ENCODE data around the gene HAUS5.
"Not testable (repeated sequence)": the region's sequence is repeated elsewhere in the genome, so short reads cannot be mapped to it uniquely, and the experiment has no call there.

The HAUS5 gene, protein sequence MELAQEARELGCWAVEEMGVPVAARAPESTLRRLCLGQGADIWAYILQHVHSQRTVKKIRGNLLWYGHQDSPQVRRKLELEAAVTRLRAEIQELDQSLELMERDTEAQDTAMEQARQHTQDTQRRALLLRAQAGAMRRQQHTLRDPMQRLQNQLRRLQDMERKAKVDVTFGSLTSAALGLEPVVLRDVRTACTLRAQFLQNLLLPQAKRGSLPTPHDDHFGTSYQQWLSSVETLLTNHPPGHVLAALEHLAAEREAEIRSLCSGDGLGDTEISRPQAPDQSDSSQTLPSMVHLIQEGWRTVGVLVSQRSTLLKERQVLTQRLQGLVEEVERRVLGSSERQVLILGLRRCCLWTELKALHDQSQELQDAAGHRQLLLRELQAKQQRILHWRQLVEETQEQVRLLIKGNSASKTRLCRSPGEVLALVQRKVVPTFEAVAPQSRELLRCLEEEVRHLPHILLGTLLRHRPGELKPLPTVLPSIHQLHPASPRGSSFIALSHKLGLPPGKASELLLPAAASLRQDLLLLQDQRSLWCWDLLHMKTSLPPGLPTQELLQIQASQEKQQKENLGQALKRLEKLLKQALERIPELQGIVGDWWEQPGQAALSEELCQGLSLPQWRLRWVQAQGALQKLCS

DNA sequence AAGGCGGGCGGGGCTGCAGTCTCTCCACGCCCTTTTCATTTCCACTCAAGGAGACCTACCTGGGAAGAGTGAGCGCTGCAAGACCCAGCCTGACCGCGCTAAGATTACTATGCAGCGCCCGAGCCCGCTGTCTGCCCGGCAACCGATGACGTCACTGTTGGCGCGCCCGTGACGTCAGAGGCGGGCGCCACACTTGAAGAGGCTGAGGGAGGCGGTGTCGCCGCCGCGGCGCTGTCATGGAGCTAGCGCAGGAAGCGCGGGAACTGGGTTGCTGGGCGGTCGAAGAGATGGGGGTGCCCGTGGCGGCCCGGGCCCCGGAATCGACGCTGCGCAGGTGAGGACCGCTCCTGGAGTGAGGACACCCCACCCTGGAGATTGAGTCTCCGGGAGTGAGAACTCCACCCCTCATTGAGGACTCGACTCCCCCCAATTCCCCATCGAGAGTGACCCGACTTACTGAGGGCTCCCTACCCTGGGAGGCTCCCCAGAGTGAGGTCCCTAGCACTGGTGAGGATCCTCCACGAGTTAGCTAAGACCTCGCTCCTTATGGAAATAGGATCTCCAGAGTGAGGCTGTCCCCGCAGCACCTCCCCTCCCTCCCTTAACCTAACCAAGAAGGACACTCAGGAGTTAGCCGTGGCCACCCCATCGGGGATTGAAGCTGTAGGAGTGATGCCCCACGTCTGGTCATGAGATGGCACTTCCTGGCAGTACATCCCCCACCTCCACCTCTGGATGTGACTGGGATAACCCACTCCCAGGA, at the start of gene HAUS5:
HAUS5 (plus strand) TSS at position 177 of the 763 bp plus-strand sequence; CDS start at position 237, 60 bp downstream.
- peak; percentile 89 for DNase-seq (ENCODE audit: low read depth)

DNA sequence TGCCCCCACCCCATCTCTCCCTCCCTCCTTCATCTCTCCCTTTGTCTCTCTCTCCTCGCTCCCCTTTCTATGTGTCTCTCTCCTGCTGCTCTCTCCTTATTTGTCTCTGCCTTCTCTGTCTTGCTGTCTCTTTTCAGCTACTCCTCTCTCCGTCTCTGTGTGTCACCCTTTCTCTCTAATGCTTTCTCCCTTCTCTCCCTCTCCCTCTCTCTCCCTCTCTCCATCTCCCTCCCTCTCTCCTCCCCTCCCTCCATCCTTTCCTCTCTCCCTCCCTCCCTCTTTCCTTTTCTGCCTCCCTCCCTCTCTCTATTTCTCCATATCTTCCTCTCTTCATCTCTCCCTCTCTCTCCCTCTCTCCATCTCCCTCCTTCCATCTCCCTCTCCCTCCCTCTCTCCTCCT, 49.8 kb upstream of the HAUS5 start:
- DNase-seq (ENCODE audit: low read depth): no peak

DNA sequence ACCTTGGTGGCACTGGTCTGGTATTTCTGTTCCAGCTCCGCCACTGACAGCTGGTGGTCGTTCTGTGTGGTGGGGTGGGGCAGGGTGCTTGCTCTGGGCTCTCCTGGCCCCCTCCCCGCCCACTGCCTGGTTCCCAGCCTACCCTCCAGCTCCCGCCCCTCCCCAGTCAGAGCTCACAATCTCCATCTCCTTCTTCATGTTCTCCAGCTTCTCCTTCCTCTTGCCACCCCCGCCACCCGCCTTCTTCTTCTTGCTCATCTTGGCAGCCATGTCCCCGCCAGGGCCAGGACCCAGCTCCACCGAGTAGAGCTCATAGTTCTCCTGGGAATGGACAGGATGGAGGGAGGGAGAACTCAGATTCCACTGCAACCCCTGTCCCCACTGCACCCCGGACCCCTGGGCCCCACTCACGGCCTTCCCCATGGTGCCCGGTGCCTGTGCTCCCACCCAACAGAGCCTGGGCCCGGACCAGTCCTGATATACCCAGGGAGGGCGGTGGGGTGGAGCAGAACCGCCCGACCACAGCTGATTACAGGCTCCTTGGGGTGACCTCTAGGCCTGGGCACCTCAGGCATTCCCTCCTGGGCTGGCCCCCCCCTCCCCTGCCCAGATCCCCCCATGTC, 49.2 kb upstream of the HAUS5 start, which contains the start of gene ATP4A:
ATP4A (minus strand) TSS at position 452 of the 623 bp plus-strand sequence; CDS start at position 423, 29 bp downstream.
- DNase-seq (ENCODE audit: low read depth): no peak

DNA sequence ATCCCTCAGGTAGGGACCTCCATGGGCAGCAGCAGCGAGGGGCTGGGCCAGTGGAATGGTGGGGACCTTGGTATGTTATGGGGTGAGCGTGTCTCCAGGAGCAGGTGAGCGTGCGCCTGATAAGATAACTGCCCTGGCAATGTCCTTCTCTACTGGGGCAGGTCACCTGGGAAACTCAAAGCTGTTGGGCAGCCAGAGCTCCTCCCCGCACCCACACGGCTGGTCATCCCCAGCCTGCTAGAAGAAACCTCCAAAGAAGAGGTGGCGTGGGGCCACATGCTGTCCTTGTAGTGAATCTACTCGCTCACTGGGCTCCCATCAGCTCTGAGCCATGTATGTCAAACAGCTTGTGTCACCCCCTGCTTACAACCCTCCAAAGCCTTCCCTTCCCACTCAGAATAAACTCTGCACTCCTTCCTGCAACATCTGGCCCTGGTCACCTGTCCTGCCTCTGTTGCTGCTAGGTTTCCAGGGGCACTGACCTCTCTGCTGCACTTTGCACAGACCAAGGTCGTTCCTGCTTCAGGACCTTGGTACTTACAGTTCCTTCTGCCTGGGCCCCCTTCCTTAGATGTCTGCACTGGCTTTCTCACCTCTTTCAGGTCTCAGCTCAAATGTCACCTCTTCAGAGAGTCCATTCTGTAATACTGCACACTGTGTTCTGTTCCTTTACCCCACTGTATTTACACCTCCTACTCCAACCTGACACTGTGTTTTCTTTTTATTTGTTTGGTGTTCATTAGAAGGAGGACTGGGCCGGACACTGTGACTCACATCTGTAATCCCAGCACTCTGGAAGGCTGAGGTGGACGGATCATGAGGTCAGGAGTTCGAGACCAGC, 47.3 kb upstream of the HAUS5 start:
- no peak for DNase-seq (ENCODE audit: low read depth)

DNA sequence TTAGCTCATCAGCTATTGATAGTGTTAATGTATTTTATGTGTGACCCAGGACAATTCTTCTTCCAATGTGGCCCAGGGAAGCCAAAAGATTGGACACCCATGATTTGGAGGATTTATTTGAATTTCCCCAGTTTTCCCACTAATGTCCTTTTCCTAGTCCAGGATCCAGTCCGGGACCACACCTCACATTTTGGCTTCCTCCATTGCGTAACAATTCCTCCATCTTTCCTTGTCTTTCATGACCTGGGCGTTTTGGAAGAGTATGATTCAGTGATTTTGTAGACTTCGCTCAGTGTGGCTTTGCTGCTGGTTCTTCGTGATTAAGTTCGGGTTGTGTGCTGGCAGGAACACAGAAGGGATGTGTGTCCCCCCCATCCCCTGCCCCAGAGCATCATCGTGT, 45.8 kb upstream of the HAUS5 start:
- no peak for DNase-seq (ENCODE audit: low read depth)

DNA sequence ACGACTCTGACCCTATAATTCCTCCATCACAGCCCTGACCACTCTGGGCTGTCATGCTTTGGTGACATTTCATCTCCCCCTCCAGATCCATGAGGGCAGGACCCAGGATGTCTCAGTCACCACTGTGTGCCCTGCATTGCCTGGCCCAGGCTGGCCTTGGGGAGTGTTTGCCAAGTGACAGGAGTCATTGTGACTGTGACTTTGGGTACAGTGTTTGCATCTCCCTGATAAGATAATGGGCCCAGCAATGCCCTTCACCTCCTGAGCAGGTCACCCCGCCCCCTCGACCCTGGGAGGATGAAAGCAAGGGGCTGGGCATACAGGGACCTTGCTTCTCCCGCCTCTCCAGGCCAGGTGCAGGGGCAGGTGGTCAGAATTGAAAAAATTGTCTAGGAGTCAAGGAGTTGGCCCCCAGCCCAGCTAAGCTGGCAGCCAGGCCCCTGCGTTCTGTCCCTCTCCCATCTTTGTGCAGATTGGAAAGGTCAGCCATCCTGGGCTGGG, 43.2 kb upstream of the HAUS5 start:
- no peak for DNase-seq (ENCODE audit: low read depth)

DNA sequence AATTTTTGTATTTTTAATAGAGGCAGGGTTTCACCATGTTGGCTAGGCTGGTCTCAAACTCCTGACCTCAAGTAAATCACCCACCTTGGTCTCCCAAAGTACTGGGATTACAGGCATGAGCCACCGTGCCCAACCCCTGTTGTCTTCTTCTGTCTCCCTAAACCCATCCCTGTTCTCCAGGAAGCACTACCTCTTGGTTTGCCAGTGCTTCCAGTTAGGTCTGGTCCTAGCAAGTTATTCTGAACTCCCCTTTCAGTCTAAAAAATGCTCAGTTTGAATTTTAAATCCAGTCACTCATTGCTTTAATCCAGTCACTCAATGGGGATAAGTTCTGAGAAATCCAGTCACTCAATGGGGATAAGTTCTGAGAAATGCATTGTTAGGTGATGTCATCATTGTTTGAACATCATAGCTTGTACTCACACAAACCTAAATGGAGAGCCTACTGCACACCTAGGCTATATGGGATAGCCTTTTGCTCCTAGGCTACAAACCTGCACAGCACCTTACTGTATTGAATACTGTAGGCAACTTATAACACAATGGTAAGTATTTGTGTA, 41.0 kb upstream of the HAUS5 start:
- DNase-seq (ENCODE audit: low read depth): no peak

DNA sequence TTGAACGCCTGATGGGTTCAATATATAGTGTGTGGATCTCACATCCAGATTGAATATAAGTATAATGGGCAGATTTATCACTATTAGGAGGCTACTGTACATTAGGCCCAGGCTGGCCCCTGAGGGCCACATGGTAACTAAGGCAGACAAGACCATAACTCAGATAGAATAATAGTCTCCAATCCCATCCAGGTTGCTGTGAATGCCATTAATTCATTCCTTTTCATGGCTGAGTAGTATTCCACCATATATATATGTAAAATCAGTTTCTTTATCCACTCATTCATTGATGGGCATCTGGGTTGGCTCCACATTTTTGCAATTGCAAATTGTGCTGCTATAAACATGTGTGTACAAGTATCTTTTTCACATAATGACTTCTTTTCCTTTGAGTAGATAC, 34.6 kb upstream of the HAUS5 start:
- DNase-seq (ENCODE audit: low read depth): no peak

DNA sequence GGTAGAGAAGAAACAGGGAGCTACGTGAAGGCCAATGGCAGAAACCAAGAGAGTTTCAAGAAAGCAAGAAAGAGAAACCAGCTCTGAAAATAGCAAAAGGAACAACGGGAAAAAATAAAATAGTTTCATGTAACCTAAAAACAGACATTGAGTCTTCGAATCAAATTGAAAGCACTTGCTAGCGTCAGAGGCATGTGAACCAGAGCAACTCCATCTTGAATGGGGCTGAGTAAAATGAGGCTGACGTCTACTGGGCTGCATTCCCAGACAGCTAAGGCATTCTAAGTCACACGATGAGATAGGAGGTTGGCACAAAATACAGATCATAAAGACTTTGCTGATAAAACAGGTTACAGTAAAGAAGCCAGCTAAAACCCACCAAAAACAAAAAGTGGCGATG, 33.8 kb upstream of the HAUS5 start:
- DNase-seq (ENCODE audit: low read depth): no peak

DNA sequence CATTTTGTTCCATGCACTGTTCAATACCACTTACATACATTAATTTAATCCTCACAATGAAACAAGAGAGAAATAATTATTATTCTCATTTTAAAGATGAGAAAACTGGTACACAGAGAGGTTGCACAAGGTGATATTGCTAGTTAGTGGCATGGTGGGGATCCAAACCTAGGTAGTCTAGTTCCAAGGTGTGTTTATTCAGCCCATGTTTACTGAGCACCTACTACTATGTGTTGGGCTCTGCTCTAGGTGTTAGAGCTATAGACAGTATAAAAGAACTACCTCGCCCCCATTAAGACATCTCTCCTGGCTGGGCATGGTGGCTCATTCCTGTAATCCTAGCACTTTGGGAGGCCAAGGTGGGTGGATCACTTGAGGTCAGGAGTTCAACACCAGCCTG, 29.8 kb upstream of the HAUS5 start:
- DNase-seq (ENCODE audit: low read depth): no peak

DNA sequence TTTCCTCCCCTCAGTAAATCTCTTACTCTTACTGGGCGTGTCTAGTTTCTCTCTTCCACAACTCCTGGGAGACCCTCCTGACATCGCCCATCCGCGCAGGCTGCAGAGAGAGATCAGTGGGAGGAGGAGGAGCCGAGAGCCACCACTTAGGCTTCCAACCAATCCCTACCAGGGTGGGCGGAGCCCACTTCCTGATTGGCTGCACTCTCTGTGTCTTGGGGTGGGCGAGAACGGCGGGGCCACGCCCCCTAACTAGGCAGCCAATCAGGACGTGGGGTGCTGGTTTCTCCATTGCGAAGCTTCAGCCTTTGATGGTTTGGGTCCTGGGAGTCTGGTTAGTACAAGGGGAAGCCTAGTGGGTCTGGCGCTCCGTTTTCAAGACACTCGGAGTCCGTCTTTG, 26.7 kb upstream of the HAUS5 start, which contains the start of gene PMIS2:
PMIS2 (plus strand) TSS at position 326 of the 400 bp plus-strand sequence. CDS start 87 bp downstream, outside the sequence.
- no peak for DNase-seq (ENCODE audit: low read depth)

DNA sequence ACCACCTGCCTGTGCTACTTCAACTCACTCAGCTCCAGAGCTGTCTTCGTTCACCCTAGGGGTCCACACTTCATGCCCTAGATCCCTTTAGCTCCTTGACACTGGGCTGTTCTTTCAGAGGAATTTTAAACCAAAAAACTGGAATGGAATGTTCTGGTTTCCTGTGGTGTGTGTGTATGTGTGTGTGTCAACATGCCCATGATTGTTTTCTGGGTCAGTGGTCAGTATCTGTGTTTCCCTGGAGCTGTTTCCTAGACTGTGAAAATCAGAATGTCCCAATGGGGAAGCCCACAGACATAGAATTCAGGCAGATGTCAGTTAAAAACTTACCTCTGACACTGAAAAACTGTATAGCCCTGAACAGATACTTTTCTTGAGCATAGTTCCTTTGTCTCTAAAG, 25.2 kb upstream of the HAUS5 start:
- no peak for DNase-seq (ENCODE audit: low read depth)

DNA sequence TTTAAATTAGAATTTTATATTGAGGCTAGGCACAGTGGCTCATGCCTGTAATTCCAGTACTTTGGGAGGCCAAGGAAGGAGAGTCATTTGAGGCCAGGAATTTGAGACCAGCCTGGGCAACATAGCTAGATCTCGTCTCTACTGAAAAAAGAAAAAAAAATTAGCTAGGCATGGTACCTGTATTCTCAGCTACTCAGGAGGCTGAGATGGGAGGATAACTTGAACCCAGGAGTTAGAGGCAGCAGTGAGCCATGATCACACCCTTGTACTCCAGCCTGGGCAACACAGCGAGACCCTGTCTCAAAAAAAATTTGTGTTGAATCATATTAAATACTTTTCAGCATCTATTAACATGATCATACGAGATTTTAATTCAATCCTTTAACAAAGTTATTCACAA, 21.7 kb upstream of the HAUS5 start:
- DNase-seq (ENCODE audit: low read depth): no peak

DNA sequence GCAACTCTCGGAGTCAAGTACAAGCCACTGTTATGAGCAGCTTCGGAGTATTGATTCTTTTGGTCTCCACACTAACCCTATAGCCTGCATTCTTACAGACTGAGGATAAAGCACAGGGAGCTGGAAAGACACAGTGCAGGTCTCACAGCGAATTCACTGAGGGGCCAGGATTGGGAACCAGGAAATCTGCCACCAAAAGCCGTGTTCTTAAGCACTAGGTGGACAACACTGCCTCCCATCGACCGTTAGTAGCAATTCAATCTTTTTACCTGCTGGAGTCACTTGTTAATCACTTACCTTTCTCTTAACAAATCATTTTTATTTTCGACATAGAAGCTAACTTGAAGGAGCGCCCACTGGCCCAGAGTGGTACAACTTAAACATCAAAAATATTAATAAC, 20.3 kb upstream of the HAUS5 start:
- no peak for DNase-seq (ENCODE audit: low read depth)

DNA sequence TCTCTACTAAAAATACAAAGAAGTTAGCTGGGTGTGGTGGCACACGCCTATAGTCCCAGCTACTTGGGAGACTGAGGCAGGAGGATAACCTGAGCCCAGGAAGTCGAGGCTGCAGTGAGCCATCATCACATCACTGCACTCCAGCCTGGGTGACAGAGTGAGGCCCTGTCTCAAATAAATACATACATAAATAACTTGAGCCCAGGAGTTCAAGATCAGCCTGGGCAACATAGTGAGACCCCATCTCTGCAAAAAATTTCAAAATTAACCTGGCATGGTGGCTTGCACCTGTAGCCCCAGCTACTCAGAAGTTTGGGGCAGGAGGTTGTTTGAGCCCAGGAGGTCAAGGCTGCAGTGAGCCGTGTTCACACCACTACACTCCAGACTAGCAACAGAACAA, 17.5 kb upstream of the HAUS5 start:
- not testable (repeated sequence) for DNase-seq (ENCODE audit: low read depth)

DNA sequence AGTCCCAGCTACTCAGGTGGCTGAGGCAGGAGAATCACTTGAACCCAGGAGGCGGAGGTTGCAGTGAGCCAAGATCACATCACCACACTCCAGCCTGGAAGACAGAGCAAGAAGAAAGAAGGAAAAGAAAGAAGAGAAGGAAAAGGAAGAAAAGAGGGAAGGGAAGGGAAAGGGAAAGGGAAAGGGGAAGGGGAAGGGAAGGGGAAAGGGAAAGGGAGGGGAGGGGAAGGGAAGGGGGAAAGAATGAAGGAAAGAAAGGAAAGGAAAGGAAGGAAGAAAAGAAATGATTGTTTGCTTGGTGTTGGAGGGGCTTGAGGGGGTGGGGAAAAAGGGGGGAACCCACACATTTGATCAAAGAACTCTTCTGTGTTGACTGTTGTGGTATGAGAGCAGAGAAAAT, 16.6 kb upstream of the HAUS5 start:
- DNase-seq (ENCODE audit: low read depth): no peak

DNA sequence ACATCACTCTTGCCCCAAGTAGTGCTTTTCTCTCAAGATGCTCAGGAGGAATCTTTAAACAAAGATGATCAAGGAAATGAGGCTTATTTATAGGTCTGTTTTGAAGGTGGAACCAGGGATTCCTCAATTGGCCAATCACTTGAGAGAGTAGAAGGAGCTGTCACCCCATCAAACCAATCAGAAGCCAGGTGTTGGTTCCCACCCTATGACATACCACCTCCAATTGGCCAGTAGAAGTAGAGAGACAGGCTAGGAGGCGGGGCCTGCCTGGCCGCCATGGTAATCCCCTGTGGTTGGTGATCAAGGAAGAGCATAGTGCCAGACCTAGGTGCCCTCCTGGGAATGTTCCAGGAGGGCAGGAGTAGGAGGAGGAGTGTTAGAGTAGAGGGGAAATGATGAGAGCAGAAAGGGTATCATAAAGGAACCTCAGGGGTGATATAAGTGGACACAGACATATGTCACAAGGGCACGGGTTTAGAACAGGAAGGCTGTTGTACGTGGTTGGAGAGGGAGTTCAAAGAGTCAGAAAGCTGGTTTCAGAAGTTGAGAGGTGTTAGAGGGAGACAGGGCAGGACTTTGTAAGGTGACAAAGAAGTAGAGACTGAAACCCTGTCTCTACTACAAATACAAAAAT, 16.1 kb upstream of the HAUS5 start:
- DNase-seq (ENCODE audit: low read depth): no peak

DNA sequence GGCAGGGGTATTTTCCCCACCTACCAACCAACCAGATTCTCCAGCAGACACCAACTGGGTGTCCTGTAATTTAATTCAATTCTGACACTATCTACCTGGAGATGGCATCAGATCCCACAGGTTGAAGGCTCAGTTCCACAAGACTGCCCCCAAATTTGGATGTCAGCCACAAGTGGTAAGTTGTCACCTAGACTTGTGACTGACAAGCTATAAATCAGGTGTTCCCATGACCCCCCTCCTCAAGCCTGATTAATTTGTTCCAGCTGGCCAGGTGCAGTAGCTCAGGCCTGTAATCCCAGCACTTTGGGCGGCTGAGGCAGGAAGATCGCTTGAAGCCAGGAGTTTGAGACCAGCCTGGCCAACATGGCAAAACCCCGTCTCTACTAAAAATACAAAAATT, 10.6 kb upstream of the HAUS5 start:
- no peak for DNase-seq (ENCODE audit: low read depth)

DNA sequence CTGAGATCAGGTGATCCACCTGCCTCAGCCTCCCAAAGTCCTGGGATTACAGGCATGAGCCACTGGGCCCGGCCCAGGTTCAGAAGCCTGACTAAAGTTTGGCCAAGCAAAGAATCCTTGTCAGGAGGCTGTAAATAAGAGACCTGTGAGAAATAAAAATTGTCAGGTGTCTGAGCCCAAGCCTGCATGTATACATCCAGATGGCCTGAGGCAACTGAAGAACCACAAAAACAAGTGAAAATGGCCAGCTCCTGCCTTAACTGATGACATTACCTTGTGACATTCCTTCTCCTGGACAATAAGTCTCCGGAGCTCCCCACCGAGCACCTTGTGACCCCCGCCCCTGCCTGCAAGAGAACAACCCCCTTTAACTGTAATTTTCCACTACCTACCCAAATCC, 8.1 kb upstream of the HAUS5 start:
- not testable (repeated sequence) for DNase-seq (ENCODE audit: low read depth)

DNA sequence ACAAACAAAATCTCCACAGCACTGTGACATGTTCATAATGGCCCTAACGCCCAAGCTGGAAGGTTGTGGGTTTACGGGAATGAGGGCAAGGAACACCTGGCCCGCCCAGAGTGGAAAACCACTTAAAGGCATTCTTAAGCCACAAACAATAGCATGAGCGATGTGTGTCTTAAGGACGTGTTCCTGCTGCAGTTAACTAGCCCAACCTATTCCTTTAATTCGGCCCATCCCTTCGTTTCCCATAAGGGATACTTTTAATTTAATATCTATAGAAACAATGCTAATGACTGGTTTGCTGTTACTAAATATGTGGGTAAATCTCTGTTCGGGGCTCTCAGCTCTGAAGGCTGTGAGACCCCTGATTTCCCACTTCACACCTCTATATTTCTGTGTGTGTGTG, 5.4 kb upstream of the HAUS5 start:
- DNase-seq (ENCODE audit: low read depth): not testable (repeated sequence)

Data from stimulated activated CD8-positive, alpha-beta memory T cell treated with anti-CD3 and anti-CD28 coated beads, Interleukin-15, amount 100 ng/mL, for 1 hour (primary cell).